HG02588 (cell line): ENCODE data around the gene EML4.

Source experiments
- ATAC-seq: cut with Tn5 transposase; IDR thresholded peaks from one replicate; pipeline ENCODE4 v1.9.1; 2021; ENCODE audit warnings: mild to moderate bottlenecking, moderate library complexity; ENCODE audit not compliant: unreplicated experiment

EML4 gene

DNA sequence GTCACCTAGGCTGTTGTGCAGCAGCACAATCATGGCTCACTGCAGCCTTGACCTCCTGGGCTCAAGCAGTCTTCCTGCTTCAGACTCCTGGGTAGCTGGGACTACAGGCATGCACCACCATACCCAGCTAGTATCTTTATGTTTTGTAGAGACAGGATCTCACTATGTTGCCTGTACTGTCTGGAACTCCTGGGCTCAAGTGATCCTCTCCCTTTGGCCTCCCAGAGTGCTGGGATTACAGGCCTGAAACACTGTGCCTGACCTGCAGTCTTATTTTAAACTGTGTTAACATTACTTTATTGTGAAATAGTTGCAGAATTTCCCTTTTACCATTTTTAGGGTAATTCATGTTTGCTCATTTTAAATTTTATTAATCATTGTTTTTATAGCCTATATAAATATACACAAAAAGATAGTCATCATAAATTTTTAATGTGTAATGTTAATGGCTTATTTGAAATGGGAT is 24.6 kb downstream of the EML4 start:
- no peak for ATAC-seq

DNA sequence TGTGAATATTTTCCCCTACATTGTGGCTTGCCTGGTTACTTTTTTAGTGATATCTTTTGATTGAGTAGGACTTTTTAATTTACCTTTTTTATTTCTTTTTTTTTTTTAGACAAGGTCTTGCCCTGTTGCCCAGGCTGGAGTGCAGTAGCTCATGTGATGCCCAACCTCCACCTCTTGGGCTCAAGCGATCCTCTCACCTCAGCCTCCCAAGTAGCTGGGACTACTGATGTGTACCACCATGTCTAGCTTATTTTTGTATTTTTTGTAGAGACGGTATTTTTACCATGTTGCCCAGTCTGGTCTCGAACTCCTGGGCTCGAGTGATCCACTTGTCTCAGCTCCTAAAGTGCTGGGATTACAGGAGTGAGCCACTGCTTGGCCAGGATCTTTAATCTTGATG is 25.3 kb downstream of the EML4 start:
- ATAC-seq = no peak

DNA sequence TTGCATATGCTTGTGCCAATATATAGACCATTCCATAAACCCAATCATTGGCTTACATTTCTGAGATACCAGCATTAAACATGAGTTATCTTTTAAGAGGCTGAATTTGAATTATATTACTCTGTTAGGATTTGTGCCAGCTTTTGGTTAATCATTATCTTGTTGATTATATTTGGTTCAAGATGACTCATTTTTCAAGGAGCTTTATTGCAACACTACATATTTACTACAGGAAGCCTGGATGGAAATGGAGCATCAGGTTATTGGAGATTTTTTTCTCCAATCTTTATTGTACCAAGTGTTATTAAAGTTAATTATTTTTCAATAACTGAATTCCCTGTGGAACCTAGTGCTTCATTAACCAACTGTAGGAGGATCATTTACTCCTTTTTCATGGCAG is 26.4 kb downstream of the EML4 start:
- no peak for ATAC-seq

DNA sequence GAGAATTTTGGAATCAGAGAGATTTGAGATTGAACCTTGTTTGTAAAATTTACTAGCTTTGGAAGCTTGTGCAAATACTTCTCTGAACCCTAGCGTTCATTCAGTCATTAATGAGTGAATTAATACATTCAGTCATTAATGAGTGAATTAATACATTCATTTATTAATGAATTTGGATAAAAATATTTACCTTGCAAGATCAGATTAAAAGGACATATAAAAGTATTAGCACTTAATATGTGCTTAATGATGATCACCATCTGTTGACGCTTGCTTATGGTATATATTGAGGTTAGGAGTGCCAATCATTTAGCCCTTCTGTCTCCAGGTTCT is 26.9 kb downstream of the EML4 start:
- no peak for ATAC-seq

DNA sequence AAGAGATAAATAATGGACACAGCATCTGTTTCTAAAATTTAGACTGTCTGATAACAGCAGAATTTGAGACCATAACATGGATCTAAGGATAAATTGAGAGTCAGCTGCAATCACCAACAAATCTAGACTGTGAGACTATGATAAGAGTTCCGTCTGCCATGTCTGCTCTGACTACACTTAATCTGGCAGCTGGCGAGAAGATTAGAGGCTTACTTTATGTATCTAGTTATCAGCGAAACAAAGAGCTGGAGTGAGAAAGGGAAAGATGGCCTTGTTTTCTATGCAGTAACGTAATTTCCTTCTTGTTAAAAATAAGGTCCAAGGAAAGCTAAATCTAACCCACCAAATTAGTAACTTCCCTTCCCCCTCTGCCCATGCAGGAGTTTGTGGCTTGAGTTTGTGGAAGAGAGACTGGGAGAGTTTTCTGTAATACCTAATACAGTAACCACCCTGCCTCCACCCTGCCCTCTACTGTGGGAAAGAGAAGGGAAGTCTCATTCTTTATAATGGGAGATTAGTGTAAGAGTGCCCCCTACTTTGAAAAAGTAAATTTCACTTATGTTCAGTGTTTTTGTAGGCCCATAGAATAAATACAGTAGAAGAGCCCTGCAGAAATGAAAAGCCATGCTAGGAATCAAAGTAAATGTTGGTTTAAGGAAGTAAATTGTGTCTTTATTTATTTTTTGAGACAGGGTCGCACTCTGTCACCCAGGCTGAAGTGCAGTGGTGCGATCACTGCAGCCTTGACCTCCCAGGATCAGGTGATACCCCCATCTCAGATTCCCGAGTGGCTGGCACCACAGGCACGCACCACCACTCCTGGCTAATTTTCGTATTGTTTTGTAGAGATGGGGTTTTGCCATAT is 27.5 kb downstream of the EML4 start:
- ATAC-seq = no peak

DNA sequence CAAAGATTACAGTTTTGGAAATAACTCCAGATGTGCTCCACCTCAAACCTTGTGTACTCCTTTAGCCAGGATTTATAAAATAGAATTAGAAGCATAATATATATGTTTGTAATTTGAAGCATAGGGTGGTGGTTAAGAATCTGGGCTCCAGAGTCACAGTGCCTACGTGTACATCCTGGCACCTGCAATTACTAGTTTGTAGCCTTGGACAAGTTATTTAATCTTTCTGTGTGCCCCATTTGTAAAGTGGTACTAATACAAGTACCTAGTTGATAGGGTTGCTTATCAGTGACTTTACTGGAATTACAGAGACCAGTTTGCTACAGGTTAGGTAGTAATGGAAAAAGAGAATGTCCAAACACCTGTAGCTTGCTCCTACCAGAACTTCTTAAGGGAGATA is 28.6 kb downstream of the EML4 start:
- ATAC-seq = no peak

DNA sequence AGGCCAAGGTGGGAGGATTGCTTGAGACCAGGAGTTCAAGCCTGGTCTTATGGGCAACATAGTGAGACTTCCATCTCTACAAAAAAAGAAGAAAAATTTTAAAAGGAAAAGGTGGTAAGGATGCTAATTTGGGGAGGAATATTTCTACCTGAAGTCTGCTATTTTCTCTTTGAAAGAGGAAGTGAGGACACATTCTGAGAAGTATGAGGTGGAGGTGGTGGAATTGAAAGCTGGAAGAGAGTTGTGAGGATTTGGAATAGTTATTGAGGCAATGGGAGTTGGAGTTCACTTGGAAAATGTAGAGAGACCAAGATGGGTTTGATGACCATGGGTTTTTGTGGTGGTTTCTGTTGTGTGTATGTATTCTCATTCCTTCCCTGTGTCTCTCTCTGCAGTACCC is 29.3 kb downstream of the EML4 start:
- ATAC-seq = no peak

DNA sequence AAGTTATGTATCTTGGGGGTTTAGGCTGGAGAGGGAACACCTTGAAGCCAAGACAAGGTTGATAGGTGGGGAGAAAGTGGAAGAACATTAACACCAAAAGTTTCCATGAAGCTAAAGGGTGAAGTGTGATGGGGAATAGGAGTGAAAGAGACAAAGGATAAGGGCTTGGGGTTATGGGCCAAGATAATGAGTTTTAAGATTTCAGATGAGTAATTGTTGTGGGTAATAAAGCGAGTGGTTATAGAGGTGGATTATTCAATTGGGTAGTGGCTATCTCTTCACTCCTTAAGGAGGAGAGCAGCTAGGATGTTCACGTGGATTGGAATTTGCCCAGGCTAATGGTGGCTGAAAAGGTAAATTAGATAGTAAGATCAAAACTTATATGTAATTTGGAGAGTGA is 29.8 kb downstream of the EML4 start:
- no peak for ATAC-seq

DNA sequence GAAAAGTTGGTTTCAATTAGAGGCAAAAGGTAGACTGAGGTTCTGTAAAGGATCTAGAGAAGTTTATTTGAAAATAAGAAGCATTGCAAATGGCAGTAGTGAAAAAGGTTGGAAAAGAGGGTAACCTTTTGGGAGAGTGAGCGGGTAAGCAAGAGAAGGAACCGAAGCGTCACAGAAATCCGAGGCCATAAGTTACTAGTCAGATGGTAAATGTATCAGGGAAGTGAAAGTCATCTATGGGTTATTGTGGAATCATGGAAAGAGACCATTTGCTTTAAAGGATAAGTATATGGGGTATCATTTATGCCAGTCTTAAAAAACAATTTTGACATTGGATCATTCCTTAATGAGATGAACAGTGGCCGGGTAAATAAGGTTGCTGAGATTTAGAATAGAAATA is 30.5 kb downstream of the EML4 start:
- no peak for ATAC-seq

DNA sequence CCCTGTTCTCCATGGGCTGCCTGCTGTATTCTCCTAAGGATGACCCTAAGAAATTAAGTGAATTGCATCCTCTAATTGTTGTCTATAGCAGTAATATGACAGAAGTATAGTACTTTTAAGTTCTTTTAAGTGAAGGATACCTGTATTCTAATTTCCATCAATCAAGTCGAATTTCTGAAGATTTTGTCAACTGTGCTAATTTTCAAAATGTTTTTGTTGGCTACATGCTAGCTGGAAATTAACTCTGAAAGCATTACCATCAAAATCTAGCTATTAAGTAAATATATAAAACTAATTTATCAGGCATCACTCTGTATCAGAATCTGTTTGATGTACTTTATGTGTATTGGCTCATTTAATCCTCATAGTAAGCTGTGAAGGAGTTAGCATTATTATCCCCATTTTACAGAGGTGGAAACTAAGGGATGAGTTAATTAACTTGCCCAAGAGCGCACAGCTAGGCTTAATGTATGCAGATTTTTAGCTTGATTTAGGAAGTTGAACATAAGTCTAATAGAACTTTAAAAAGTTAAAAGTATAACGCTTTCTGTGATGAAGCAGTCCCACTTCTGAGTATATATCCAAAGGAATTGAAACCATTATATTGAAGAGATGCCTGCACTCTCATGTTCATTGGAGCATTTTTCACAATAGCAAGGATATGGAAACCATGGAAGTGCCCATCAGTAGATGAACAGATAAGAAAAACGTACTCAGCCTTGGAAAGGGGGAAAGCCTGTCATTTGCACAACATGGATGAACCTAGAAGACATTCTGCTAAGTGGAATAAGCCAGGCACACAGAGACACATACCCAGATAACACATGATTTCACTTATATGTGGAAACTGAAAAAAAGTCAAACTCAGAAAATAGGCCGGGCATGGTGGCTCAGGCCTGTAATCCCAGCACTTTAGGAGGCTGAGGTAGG is 32.0 kb downstream of the EML4 start:
- ATAC-seq = no peak

DNA sequence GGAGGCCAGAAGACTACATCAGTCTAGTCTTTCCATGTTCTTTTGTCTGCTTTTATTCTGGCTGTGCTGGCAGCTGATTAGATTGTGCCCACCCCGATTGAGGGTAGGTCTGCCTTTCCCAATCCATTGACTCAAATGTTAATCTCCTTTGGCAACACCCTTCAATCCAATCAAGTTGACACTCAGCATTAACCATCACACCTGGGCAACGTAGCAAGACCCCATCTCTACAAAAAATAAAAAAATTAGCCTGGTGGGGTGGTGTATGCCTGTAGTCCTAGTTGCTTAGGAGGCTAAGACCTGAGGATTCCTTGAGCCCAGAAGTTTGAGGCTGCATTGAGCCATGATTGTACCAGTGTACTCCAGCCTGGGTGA is 33.5 kb downstream of the EML4 start:
- ATAC-seq = no peak

DNA sequence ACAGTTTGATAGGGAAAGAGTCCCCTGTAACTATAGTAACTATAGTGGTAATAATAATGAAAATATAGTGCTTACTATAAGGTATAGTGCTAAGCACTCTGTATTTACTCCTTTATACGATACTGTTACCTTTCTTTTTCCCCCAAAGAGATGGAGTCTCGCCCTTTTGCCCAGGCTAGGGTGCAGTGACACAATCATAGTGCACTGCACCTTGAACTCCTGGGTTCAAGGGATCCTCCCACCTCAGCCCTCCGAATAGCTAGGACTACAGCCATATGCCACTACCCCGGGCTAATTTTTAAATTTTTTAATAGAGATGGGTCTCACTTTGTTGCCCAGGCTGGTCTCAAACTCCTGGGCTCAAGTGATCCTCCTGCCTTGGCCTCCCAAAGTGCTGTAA is 34.6 kb downstream of the EML4 start:
- no peak for ATAC-seq

DNA sequence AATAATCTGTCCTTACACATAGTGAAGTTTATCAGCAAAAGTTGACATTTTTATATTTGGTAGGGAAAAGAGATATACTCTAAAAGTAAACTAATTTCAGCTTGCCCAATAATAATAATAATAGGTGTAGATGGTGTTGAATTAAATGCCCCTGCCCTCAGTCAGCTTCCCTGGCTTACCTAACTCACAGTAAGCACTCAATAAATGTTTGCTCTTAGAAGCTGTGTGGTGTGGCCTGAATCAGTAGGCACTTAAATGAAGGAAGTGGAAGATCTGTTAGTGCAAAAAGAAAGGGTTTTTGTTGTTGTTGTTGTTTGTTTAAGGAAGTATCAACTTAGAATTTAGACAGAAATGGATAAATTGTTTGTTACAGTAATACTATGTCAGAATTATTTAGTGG is 36.2 kb downstream of the EML4 start:
- no peak for ATAC-seq

DNA sequence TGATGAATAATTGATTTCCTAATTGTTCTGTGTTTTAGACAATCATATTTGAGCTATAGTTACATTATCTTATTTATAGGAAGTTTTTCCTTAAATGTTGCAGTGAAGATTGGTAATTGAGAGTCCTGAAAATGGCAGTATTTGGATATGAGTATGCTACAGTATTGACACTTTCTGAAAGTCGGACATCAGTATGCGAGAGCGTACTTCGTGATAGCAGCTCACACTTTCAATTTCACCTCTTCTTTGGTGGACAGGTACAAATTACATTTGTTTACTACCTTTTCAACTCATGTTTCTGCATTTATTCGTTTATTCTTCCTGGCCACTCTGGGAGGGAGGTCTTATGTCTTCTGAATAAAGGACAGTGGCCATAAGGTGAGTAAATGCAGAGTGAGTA is 38.7 kb downstream of the EML4 start:
- ATAC-seq = no peak

DNA sequence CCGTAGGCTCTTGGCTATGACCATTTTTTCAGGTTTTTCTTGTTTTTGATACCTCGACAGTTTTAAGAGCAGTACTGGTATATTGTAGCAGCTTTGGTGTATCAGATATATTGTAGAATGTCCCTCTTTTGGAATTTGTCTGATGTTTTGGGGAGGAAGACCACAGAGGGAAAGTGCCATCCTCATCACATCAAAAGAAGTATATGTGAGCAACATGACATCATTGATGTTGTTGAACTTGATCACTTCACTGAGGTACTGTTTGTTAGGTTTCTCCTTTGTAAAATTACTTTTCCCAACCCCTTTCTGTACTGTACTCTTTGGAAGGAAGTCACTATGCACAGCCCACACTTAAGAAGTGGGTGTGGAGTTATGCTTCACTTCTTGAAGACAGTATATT is 41.0 kb downstream of the EML4 start:
- ATAC-seq = no peak

DNA sequence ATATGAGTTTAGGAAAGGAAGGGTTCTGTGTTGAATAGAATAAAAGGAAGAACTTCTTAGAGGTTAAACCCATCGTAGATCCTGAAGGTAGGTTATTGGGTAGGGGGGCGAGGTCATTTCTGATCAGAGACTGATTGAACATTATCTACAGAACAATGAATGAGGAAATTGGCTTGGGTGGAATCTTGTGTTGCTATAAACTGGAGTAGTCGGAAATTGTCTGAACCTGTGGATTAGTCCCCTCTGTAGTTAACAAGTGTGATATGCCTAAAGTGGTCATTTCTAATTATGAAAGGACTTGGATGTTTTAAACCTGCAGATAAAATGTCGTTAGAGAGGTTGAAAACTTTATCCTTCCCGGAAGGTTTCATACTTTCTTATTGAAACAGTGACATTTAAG is 42.1 kb downstream of the EML4 start:
- no peak for ATAC-seq

DNA sequence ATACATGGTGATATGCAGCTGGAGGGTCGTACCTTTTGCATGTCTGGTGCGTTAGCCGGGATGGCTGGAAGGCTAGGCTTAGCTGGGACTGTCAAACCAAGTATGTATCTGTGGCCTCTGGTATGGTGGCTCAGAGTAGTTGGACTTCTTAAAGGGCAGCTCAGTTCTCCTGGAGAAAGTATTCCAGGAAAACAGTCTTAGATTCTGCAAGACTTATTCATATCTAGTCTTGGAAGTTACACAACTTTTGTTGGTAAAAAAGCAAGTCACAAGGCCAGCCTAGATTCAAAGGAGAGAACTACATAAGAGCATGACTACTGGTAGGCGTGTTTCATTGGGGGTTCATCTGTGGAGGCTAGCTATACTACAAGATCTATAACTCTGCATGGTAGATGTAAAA is 45.5 kb downstream of the EML4 start:
- no peak for ATAC-seq

DNA sequence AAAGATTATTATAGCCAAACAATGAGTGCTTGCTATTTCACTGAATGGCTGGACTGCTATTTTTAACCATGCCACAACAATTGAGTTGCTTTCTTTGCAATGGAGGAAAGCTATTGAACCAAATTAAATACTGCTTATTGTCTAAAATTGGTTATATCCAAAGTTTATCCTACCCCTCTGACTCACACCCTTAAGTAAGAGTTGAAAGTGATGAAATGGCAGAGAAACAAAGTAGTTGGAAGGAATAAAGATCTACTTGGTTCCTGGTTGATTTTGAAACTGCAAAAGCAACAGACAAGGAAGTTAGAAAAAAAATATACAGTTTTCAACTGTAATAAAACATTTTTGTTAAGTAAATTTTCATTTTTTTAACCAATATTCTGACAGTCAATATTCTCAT is 47.5 kb downstream of the EML4 start:
- no peak for ATAC-seq

DNA sequence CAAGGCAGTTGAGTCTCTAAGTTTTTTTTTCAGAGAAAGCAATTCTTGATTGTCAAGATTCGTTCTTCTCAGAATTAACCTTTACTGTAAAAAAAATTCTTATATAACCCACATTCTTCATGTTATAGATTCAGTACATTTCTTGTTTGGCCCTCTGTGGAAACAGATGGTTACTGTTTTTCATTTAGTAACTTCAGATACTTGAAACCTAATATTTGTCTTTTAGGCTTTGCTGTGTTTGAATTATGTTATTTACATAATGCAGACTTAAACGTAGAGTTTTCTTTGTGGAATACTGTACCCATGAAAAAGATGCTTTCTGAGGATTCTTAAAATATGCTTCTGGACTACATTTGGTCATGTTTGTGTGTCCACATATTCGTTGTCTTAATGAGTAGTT is 48.2 kb downstream of the EML4 start:
- ATAC-seq = no peak

DNA sequence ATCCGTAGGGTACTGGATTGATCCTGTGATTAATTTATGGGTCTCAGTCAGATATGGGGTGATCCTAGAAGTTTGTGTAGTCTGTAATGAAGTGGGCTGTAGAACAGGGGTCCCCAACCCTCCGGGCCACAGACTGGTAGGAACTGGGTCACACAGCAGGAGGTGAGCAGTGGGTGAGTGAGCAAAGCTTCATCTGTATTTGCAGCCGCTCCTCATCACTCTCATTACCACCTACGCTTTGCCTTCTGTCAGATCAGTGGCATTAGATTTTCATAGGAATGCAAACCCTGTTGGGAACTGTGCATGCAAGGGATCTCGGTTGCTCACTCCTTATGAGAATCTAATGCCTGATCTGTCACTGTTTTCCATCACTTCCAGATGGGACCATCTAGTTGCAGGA is 48.8 kb downstream of the EML4 start:
- ATAC-seq = no peak

DNA sequence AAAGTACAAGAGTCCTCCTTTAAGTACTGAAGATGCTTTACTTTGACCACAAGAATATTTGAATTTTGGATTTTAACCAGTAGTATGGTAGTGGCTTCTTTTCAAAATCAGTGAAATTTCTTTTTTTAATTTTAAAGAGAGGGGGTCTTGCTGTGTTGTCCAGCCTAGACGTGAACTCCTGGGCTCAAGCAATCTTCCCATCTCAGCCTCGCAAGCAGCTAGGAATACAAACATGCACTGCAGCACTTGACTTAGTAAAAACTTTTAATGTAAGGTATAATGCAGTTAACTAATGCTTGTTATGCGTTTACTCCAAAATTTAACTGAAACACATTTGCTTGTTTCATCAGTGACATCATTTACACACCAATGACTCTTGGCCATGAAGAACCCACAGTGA is 49.6 kb downstream of the EML4 start:
- no peak for ATAC-seq

DNA sequence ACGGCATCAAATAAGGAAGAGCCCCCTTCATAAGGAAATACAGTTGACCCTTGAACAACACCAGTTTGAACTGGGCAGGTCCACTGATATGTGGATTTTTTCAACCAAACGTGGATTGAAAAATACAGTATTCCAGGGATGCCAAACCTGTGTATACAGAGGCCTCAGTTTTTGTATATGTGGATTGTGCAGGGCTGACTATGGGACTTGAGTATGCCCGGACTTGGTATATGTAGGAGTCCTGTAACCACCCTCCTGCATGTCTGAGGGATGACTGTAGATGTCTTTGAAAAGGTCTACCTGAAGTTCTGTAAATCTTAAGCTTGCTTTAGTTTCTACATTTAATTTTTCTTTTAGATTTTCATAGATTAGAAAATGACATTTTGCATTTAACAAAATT is 50.0 kb downstream of the EML4 start:
- ATAC-seq = no peak
